ENCODE results near the gene DDOST. TPM values are rescaled to one million over a fixed set of nuclear protein-coding genes. Genes with fewer than 3 reads are reported as not detected.

Gene DDOST
- polyA plus RNA-seq, 1 of the 3 experiments (the other 2 are of a cell fraction) = 602 TPM

DNA sequence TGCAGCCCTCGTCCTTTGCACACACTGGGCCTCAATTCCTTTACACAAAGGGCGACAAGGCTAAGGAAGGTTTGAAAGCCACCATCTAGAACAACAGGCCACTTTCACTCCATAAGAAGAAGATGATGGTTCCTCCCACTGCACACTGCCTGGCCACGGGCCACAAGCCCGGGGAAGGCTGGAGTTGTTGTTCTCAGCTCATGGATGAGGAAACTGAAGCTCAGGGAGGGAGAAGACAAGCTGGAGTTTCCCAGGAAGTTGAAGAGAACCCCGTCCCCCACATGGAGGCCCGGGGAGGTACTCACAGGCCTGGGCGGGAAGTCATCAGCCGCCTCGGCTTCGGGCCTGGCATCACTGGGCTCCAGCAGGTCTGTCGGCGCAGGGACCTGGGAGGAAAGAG lies 24.6 kb upstream of the DDOST start:
- WGBS (ENCODE audit: low lambda C conversion rate) = 88% methylated on average over 12 of the region's 12 CpGs
- H3K4me1 ChIP-seq (ENCODE audit: control insufficient read depth in 1 of 2, insufficient read depth in 2 of 2, low read depth in 1 of 2, low read length in 1 of 2) = no peaks in the 10 kb centered on the region; a peak in 1 of 4 replicates
- no peak for DNase-seq
- ChIA-PET POLR2A (no interaction called here), CTCF (interaction anchor here (0.9 kb wide), 1 partner anchor 11 kb away, joined by 3 read pairs; no protein-coding TSS in a partner anchor)
- no peak overlapping the region for H3K9ac ChIP-seq
- no peaks in the 10 kb centered on the region for H3K9me3 ChIP-seq
- no peak overlapping the region for H2AFZ ChIP-seq (ENCODE audit: low read depth)
- H3K9me2 ChIP-seq = no peaks in the 10 kb centered on the region
- no peaks in the 10 kb centered on the region for H3F3A ChIP-seq (replicated peaks; ENCODE audit: insufficient read depth)
- H3K4me2 ChIP-seq = no peak overlapping the region
- H3K4me3 ChIP-seq (ENCODE audit: low read depth in 2 of 2, low read length in 1 of 2) = no peak overlapping the region
- H3K79me2 ChIP-seq (ENCODE audit: insufficient read depth) = no peaks in the 10 kb centered on the region
- H3K36me3 ChIP-seq (replicated peaks in 1 of 2; ENCODE audit: control insufficient read depth in 1 of 2, insufficient read depth in 2 of 2, low read length in 1 of 2) = no peaks in the 10 kb centered on the region
- TF ChIP-seq, protein P1, sequence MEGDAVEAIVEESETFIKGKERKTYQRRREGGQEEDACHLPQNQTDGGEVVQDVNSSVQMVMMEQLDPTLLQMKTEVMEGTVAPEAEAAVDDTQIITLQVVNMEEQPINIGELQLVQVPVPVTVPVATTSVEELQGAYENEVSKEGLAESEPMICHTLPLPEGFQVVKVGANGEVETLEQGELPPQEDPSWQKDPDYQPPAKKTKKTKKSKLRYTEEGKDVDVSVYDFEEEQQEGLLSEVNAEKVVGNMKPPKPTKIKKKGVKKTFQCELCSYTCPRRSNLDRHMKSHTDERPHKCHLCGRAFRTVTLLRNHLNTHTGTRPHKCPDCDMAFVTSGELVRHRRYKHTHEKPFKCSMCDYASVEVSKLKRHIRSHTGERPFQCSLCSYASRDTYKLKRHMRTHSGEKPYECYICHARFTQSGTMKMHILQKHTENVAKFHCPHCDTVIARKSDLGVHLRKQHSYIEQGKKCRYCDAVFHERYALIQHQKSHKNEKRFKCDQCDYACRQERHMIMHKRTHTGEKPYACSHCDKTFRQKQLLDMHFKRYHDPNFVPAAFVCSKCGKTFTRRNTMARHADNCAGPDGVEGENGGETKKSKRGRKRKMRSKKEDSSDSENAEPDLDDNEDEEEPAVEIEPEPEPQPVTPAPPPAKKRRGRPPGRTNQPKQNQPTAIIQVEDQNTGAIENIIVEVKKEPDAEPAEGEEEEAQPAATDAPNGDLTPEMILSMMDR (IDR thresholded peaks at IDR 0.05) = no peak
- TF ChIP-seq EZH2phosphoT487 (IDR thresholded peaks at IDR 0.05; ENCODE audit: borderline replicate concordance, low read depth) (no peak), EP300 (IDR thresholded peaks at IDR 0.05; ENCODE audit: borderline replicate concordance in 1 of 2, low read depth in 1 of 2, low read length in 1 of 2) (no peak), MXI1 (IDR thresholded peaks at IDR 0.05; ENCODE audit: low read depth, low read length) (no peak), RFX5 (IDR thresholded peaks at IDR 0.05; ENCODE audit: low read length) (no peak), FOXJ3 (CRISPR knock-in tag; IDR thresholded peaks at IDR 0.05) (no peak), FOXM1 (IDR thresholded peaks at IDR 0.05; ENCODE audit: low read depth) (no peak), TCF12 (IDR thresholded peaks at IDR 0.05) (no peak), JUND (IDR thresholded peaks at IDR 0.05) (no peak)
- no peak overlapping the region for H3K27ac ChIP-seq (ENCODE audit: low read depth in 2 of 2, low read length in 1 of 2)
- no peaks in the 10 kb centered on the region for H3K27me3 ChIP-seq (ENCODE audit: insufficient read depth)
- H4K20me1 ChIP-seq (ENCODE audit: insufficient read depth) = no peaks in the 10 kb centered on the region

DNA sequence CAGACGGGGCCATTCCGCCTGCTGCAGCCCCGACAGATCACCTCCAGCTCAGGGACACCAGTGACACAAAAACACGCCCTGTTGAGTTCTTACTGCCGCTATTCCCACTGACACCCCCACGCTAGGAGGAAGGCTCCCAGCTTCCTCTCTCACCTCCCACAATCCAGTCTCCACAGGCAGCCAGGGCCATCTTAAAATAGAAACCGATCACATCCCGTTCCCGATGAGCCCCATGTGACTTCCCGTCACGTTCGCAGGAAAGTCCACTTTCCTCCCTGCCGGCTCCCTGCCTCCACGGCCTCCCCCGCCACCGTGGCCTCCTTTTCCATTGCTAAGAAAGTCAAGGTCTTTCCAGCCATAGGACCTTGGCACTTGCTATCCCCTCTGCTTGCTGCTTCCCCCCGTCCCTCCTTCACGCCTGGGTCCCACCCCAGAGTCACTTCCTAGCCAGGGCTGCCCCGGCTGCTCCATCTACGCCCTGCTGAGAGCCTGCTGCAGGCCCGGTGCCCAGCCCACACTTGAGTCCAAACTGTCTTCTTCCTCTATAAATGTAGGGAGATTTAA lies 24.0 kb upstream of the DDOST start:
- H3K9me3 ChIP-seq = no peaks in the 10 kb centered on the region
- no peak for TF ChIP-seq GATA2 (CRISPR knock-in tag; IDR thresholded peaks at IDR 0.05)
- TF ChIP-seq, protein P2, sequence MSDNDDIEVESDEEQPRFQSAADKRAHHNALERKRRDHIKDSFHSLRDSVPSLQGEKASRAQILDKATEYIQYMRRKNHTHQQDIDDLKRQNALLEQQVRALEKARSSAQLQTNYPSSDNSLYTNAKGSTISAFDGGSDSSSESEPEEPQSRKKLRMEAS (IDR thresholded peaks at IDR 0.05; ENCODE audit: low read depth) = no peak
- TF ChIP-seq NRF1 (IDR thresholded peaks at IDR 0.05; ENCODE audit: low read depth, low read length) = no peak
- TF ChIP-seq, protein P3, sequence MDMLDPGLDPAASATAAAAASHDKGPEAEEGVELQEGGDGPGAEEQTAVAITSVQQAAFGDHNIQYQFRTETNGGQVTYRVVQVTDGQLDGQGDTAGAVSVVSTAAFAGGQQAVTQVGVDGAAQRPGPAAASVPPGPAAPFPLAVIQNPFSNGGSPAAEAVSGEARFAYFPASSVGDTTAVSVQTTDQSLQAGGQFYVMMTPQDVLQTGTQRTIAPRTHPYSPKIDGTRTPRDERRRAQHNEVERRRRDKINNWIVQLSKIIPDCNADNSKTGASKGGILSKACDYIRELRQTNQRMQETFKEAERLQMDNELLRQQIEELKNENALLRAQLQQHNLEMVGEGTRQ (IDR thresholded peaks at IDR 0.05; ENCODE audit: borderline replicate concordance, low read depth, low read length) = no peak
- H3K9ac ChIP-seq = no peak overlapping the region
- H3K36me3 ChIP-seq (replicated peaks in 1 of 2; ENCODE audit: control insufficient read depth in 1 of 2, insufficient read depth in 2 of 2, low read length in 1 of 2) = no peaks in the 10 kb centered on the region
- H3K4me1 ChIP-seq (ENCODE audit: control insufficient read depth in 1 of 2, insufficient read depth in 2 of 2, low read depth in 1 of 2, low read length in 1 of 2) = no peaks in the 10 kb centered on the region; a peak in 1 of 4 replicates
- ChIA-PET POLR2A (no interaction called here), CTCF (interaction anchor here (0.9 kb wide), 1 partner anchor 12 kb away, joined by 3 read pairs; no protein-coding TSS in a partner anchor)
- H3K79me2 ChIP-seq (ENCODE audit: insufficient read depth) = no peaks in the 10 kb centered on the region
- 90% methylated on average over 21 of the region's 21 CpGs for WGBS (ENCODE audit: low lambda C conversion rate)
- no peaks in the 10 kb centered on the region for H3K27me3 ChIP-seq (ENCODE audit: insufficient read depth)
- H4K20me1 ChIP-seq (ENCODE audit: insufficient read depth) = no peaks in the 10 kb centered on the region
- H3K9me2 ChIP-seq = no peaks in the 10 kb centered on the region
- H3K4me3 ChIP-seq (ENCODE audit: low read depth in 2 of 2, low read length in 1 of 2) = no peak overlapping the region
- H3F3A ChIP-seq (replicated peaks; ENCODE audit: insufficient read depth) = no peaks in the 10 kb centered on the region
- no peak overlapping the region for H2AFZ ChIP-seq (ENCODE audit: low read depth)
- H3K27ac ChIP-seq (ENCODE audit: low read depth in 2 of 2, low read length in 1 of 2) = no peak overlapping the region
- H3K4me2 ChIP-seq = no peak overlapping the region
- DNase-seq = no peak

All from SK-N-SH (cell line).